Measurements from ENCODE around the gene MEAF6.

DNA sequence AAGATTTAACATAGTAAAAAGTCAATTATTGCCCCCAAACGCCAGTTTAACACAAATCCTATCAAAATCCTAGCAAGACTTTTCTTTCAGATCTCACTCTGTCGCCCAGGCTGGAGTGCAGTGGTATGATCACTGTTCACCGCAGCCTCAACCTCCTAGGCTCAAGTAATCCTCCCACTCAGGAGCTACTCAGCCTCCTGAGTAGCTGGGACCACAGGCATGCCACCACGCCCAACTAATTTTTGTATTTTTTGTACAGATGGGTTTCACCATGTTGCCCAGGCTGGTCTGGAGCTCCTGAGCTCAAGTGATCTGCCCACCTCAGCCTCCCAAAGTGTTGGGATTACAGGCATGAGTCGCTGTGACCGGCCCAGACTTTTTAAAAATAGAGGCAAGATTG, 34.8 kb upstream of the MEAF6 start:
- TF ChIP-seq, protein P1, sequence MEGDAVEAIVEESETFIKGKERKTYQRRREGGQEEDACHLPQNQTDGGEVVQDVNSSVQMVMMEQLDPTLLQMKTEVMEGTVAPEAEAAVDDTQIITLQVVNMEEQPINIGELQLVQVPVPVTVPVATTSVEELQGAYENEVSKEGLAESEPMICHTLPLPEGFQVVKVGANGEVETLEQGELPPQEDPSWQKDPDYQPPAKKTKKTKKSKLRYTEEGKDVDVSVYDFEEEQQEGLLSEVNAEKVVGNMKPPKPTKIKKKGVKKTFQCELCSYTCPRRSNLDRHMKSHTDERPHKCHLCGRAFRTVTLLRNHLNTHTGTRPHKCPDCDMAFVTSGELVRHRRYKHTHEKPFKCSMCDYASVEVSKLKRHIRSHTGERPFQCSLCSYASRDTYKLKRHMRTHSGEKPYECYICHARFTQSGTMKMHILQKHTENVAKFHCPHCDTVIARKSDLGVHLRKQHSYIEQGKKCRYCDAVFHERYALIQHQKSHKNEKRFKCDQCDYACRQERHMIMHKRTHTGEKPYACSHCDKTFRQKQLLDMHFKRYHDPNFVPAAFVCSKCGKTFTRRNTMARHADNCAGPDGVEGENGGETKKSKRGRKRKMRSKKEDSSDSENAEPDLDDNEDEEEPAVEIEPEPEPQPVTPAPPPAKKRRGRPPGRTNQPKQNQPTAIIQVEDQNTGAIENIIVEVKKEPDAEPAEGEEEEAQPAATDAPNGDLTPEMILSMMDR (conservative IDR thresholded peaks at IDR 0.05; ENCODE audit: low read depth, low read length) = no peak
- TF ChIP-seq POLR2A (IDR thresholded peaks at IDR 0.05; ENCODE audit: low read depth, low read length) (no peak), RCOR1 (IDR thresholded peaks at IDR 0.05; ENCODE audit: insufficient replicate concordance, low read length) (no peak), NFE2L2 (IDR thresholded peaks at IDR 0.05; ENCODE audit: low read depth, low read length) (no peak), BHLHE40 (IDR thresholded peaks at IDR 0.05; ENCODE audit: low read depth, low read length) (no peak), CEBPB (IDR thresholded peaks at IDR 0.05; ENCODE audit: low read depth, low read length) (no peak), MAZ (IDR thresholded peaks at IDR 0.05; ENCODE audit: borderline replicate concordance, low read depth, low read length) (no peak), MXI1 (IDR thresholded peaks at IDR 0.05; ENCODE audit: borderline replicate concordance, low read depth, low read length) (no peak), SMC3 (IDR thresholded peaks at IDR 0.05; ENCODE audit: low read depth, low read length) (no peak), CHD1 (IDR thresholded peaks at IDR 0.05; ENCODE audit: low read depth, low read length) (no peak), FOS (IDR thresholded peaks at IDR 0.05; ENCODE audit: low read depth, low read length) (no peak), RAD21 (IDR thresholded peaks at IDR 0.05; ENCODE audit: low read length) (no peak)
- TF ChIP-seq, protein P2, sequence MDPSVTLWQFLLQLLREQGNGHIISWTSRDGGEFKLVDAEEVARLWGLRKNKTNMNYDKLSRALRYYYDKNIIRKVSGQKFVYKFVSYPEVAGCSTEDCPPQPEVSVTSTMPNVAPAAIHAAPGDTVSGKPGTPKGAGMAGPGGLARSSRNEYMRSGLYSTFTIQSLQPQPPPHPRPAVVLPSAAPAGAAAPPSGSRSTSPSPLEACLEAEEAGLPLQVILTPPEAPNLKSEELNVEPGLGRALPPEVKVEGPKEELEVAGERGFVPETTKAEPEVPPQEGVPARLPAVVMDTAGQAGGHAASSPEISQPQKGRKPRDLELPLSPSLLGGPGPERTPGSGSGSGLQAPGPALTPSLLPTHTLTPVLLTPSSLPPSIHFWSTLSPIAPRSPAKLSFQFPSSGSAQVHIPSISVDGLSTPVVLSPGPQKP (IDR thresholded peaks at IDR 0.05; ENCODE audit: borderline replicate concordance, low read depth, low read length) = no peak
